ENCODE results near the gene ADGRV1.

ADGRV1 gene

GRCh38 chr5:90557391-90557790 lies 1.2 kb upstream of the ADGRV1 start:
- no peak for DNase-seq (ENCODE audit: low spot score)
- TF ChIP-seq CTCF (IDR thresholded peaks at IDR 0.05; ENCODE audit: extremely low read depth, insufficient read depth, missing control alignments), result no peak
- in situ Hi-C loops (cut with MboI; ENCODE audit: low pct_unique_long_range_greater_than_20kb, low sequenced_read_pairs, unreplicated experiment), result no loop called here

GRCh38 chr5:90557871-90558270 lies 726 bp upstream of the ADGRV1 start:
- TF ChIP-seq CTCF (IDR thresholded peaks at IDR 0.05; ENCODE audit: extremely low read depth, insufficient read depth, missing control alignments), result no peak
- DNase-seq (ENCODE audit: low spot score), result no peak
- in situ Hi-C loops (cut with MboI; ENCODE audit: low pct_unique_long_range_greater_than_20kb, low sequenced_read_pairs, unreplicated experiment), result no loop called here

GRCh38 chr5:90560771-90561170 lies 2.2 kb downstream of the ADGRV1 start:
- in situ Hi-C loops (cut with MboI; ENCODE audit: low pct_unique_long_range_greater_than_20kb, low sequenced_read_pairs, unreplicated experiment), result no loop called here
- TF ChIP-seq CTCF (IDR thresholded peaks at IDR 0.05; ENCODE audit: extremely low read depth, insufficient read depth, missing control alignments), result no peak
- DNase-seq (ENCODE audit: low spot score), result no peak

GRCh38 chr5:90561766-90562165 lies 3.2 kb downstream of the ADGRV1 start:
- in situ Hi-C loops (cut with MboI; ENCODE audit: low pct_unique_long_range_greater_than_20kb, low sequenced_read_pairs, unreplicated experiment), result no loop called here
- DNase-seq (ENCODE audit: low spot score), result no peak

GRCh38 chr5:90562341-90562740 lies 3.7 kb downstream of the ADGRV1 start:
- no peak for DNase-seq (ENCODE audit: low spot score)
- in situ Hi-C loops (cut with MboI; ENCODE audit: low pct_unique_long_range_greater_than_20kb, low sequenced_read_pairs, unreplicated experiment), result no loop called here

More at GRCh38 chr5:90561766-90562165, 3.2 kb downstream of the ADGRV1 start:
- TF ChIP-seq CTCF (IDR thresholded peaks at IDR 0.05; ENCODE audit: extremely low read depth, insufficient read depth, missing control alignments), result no peak

GRCh38 chr5:90563108-90563507 lies 4.5 kb downstream of the ADGRV1 start:
- in situ Hi-C loops (cut with MboI; ENCODE audit: low pct_unique_long_range_greater_than_20kb, low sequenced_read_pairs, unreplicated experiment), result no loop called here
- DNase-seq (ENCODE audit: low spot score), result no peak
- TF ChIP-seq CTCF (IDR thresholded peaks at IDR 0.05; ENCODE audit: extremely low read depth, insufficient read depth, missing control alignments), result no peak

More at GRCh38 chr5:90562341-90562740, 3.7 kb downstream of the ADGRV1 start:
- TF ChIP-seq CTCF (IDR thresholded peaks at IDR 0.05; ENCODE audit: extremely low read depth, insufficient read depth, missing control alignments), result no peak

GRCh38 chr5:90565491-90565890 lies 6.9 kb downstream of the ADGRV1 start:
- no peak for DNase-seq (ENCODE audit: low spot score)
- in situ Hi-C loops (cut with MboI; ENCODE audit: low pct_unique_long_range_greater_than_20kb, low sequenced_read_pairs, unreplicated experiment), result no loop called here
- no peak for TF ChIP-seq CTCF (IDR thresholded peaks at IDR 0.05; ENCODE audit: extremely low read depth, insufficient read depth, missing control alignments)
